MM.1S (cell line): ENCODE results near the gene OR5H2.

Experiments used
- CTCF ChIP-seq: fragments of 300-600 bp; sonication (generic); IDR thresholded peaks from 2 replicates; pipeline ENCODE4 v1.5.1; 2016; ENCODE audit warnings: antibody characterized with exemption, low read length, mixed read lengths
- EZH2phosphoT487 ChIP-seq: fragments of 300-600 bp; sonication (generic); IDR thresholded peaks from 2 replicates; pipeline ENCODE4 v1.6.1; 2018; ENCODE audit warnings: antibody characterized with exemption, low read length

- TF ChIP-seq CTCF (no peak), EZH2phosphoT487 (no peak)
These were observed 12.5 kb upstream of the OR5H2 start for GRCh38 chr3:98269846-98270245.
